Omental fat pad (tissue), 4 donors: Measurements from ENCODE around the gene TTC23L. TPM values are rescaled to one million over a fixed set of nuclear protein-coding genes. Genes with fewer than 3 reads are reported as not detected.

Experiments used
- ATAC-seq: fragments of 150-250 bp; one replicate; pipeline ENCODE4 v1.9.1; 2016; ENCODE audit warnings: mild to moderate bottlenecking, moderate library complexity; ENCODE audit not compliant: low FRiP score
- DNase-seq: peaks from one replicate; pipeline ENCODE4 v3.0.0-alpha.2; 2019; ENCODE audit warnings: low spot score
- CTCF ChIP-seq, 3 donors: fragments of 450-650 bp; IDR thresholded peaks; one replicate each; pipeline ENCODE4 v1.5.1; 2016 to 2017; ENCODE audit warnings: antibody characterized with exemption in 3 of 3, mild to moderate bottlenecking in 3 of 3, moderate library complexity in 2 of 3
- total RNA-seq, 4 donors: library from RNA; depleted of rRNA; stranded (reverse); fragments of >200 nt; gene quantifications; one replicate each; pipeline ENCODE4 v1.1.0, GENCODE V29; 2016

Gene TTC23L
- total RNA-seq, 4 donors from 2014 or later = not detected

DNA sequence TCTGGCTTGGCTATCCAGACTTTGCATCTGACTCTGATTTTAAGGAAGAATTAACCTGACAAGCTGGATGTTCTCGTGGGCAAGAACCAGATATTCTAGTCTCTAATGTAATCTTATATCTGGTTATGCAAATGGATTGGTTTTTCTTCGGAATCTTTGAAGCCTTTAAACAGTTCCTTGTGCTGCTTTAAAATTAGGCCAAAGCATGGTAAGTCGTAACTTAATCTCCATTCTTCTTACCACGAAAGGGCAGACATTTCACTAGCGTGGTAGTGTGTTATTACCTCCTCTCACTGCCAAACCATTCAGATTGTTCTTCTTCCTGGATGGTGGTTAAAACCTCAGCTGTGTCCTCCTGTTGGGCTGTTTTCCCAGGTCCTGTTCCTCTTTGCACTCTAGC is 34.1 kb upstream of the TTC23L start:
- ATAC-seq (no peak), DNase-seq (no peak)
- TF ChIP-seq CTCF (IDR thresholded peaks at IDR 0.05) = no peak

DNA sequence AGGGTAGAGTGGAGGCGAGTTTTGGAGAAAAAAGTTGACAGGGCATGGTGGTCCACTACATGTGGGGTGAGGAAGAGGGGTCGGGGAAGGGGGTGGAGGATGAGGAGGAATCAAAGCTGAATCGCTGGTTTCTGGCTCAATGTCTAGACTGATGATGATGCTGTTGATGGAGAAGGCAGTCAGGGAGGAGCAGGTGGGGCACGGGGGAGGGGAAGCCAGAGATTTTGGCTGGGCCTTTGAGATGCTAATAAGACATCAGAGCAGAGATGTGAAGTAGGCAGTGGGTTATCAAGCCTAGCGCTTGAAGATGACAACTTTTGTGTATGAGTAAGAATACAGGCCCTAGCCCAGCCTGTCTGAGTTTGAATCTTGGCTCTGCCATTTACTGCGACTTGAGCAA is 32.4 kb upstream of the TTC23L start:
- TF ChIP-seq CTCF (IDR thresholded peaks at IDR 0.05) = no peak
- ATAC-seq (no peak), DNase-seq (no peak)

DNA sequence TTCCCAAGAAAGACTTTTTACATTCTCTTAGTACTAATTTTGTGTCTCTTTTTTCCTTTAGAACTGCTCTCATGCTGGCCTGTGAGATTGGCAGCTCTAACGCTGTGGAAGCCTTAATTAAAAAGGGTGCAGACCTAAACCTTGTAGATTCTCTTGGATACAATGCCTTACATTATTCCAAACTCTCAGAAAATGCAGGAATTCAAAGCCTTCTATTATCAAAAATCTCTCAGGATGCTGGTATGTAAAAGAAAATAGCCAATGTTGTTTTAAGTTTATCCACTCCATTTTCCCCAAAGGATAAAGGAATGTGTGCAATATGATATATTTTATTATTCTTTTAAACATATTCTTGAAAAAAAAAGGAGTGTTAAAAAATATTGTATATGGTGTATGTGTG is 27.3 kb upstream of the TTC23L start:
- no peak for TF ChIP-seq CTCF (IDR thresholded peaks at IDR 0.05)
- ATAC-seq = no peak
- DNase-seq = no peak

DNA sequence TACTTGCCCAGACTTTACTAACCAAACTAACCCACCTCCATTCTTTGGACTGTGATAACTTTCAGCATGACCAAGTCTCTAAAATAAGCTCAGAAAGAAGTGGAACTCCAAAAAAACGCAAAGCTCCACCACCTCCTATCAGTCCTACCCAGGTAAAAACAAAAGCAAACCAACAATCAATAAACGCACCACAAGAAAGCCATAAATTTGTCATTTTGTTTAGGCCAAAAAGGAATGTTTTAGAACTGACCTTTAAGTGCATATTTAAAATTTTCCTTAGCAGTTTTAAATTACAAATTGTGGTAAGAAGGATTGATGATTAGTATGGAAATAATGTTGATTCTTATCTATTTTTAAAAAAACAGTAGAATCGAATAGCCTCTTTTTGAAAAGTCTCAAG is 25.5 kb upstream of the TTC23L start:
- no peak for TF ChIP-seq CTCF (IDR thresholded peaks at IDR 0.05)
- DNase-seq = no peak
- ATAC-seq = no peak

- ATAC-seq (no peak), DNase-seq (no peak)
- no peak for TF ChIP-seq CTCF (IDR thresholded peaks at IDR 0.05)
Observed at GRCh38 chr5:34817558-34818351, 21.2 kb upstream of the TTC23L start.

DNA sequence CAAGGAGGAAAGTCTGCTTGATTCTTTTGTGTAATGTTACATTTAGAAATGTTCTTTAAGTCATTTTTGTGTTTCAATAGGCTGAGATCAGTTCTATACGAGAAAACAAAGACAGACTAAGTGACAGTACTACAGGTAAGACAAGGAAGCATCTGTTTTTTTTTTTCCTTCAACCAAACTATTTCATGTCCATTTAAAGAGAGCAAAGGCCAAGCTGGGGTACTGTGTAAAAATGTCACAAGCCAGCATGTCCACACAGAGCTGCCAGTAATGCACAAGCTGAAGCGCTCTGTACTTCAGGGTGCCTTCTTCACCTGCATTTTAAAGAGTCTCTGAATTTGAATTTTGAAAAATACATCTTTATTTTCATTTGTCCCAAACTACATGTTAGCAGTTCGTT is 20.2 kb upstream of the TTC23L start:
- no peak for TF ChIP-seq CTCF (IDR thresholded peaks at IDR 0.05)
- ATAC-seq (no peak), DNase-seq (no peak)

GRCh38 chr5:34820593-34820992 is 18.4 kb upstream of the TTC23L start:
- no peak for TF ChIP-seq CTCF (IDR thresholded peaks at IDR 0.05)
- DNase-seq = no peak
- no peak for ATAC-seq
